B cell (primary cell): Measurements from ENCODE around the gene RER1. TPM values are rescaled to one million over a fixed set of nuclear protein-coding genes. Genes with fewer than 3 reads are reported as not detected.

Source experiments
- ATAC-seq: fragments of 200-7000 bp; cut with Tn5 transposase; one replicate; pipeline ENCODE4 v1.10.0; 2021; ENCODE audit warnings: low read depth, mild to moderate bottlenecking, moderate number of reproducible peaks, moderate library complexity
- CTCF ChIA-PET: fragments of 350-600 bp; sonication (Branson Sonifier 250); formaldehyde crosslinking; loops from one replicate; lab custom pipeline; 2021; ENCODE audit warnings: antibody characterized with exemption, inconsistent platforms; lab: Charles Lee
- POLR2A ChIA-PET: fragments of 350-600 bp; sonication (Branson Sonifier 250); formaldehyde crosslinking; loops from one replicate; lab custom pipeline; 2021; ENCODE audit warnings: antibody characterized with exemption; lab: Charles Lee
- DNase-seq: peaks from one replicate; pipeline ENCODE4 v3.0.0; 2013
- H2AFZ ChIP-seq: 2 replicates; pipeline ENCODE4 v1.6.1; 2012; ENCODE audit warnings: mild to moderate bottlenecking, low read depth, low read length; ENCODE audit not compliant: insufficient read depth, poor library complexity, severe bottlenecking
- H3K27ac ChIP-seq, 2 donors: 1 replicate in 1 of 2; 2 replicates in 1 of 2; pipeline ENCODE4 v1.5.1; 2012 to 2013; ENCODE audit warnings: low read length in 2 of 2, mild to moderate bottlenecking in 2 of 2, moderate library complexity in 1 of 2
- H3K27me3 ChIP-seq, 4 experiments: fragments of 200-600 bp in 1 of 4; sonication (generic) in 1 of 4; replicated peaks in 1 of 4; 1 replicate in 2 of 4; 2 replicates in 2 of 4; pipeline versions ENCODE4 v1.6.1 to v1.7.0; 2013 to 2016; ENCODE audit warnings: low read length in 3 of 4, mild to moderate bottlenecking in 2 of 4, mixed read lengths in 1 of 4, moderate library complexity in 1 of 4; ENCODE audit not compliant: insufficient read depth in 4 of 4, control insufficient read depth in 3 of 4; ENCODE audit errors: control extremely low read depth in 1 of 4
- H3K36me3 ChIP-seq, 2 experiments: replicated peaks in 1 of 2; 1 replicate in 1 of 2; 2 replicates in 1 of 2; pipeline versions ENCODE4 v1.6.1 to v1.7.1; 2013; ENCODE audit warnings: low read length in 1 of 2; ENCODE audit not compliant: insufficient read depth in 2 of 2, control insufficient read depth in 1 of 2; ENCODE audit errors: control extremely low read depth in 1 of 2, extremely low read depth in 1 of 2
- H3K4me1 ChIP-seq, 2 donors: fragments of 200-600 bp in 1 of 2; sonication (generic) in 1 of 2; 1 replicate in 1 of 2; 2 replicates in 1 of 2; pipeline versions ENCODE4 v1.5.1 to v1.6.1; 2013 to 2017; ENCODE audit warnings: low read length in 2 of 2; ENCODE audit not compliant: control insufficient read depth in 2 of 2, insufficient read depth in 2 of 2
- H3K4me2 ChIP-seq: replicated peaks from 2 replicates; pipeline ENCODE3; 2012; ENCODE audit warnings: mild to moderate bottlenecking, low read depth, low read length; ENCODE audit not compliant: poor library complexity, severe bottlenecking
- H3K4me3 ChIP-seq, 5 experiments: fragments of 200-600 bp in 1 of 5; sonication (generic) in 1 of 5; 1 replicate in 3 of 5; 2 replicates in 2 of 5; pipeline versions ENCODE4 v1.5.1 to v1.7.0; 2011 to 2016; ENCODE audit warnings: low read length in 4 of 5, mild to moderate bottlenecking in 4 of 5, low read depth in 2 of 5, control low read depth in 1 of 5, moderate library complexity in 1 of 5; ENCODE audit not compliant: insufficient read depth in 1 of 5; ENCODE audit errors: control extremely low read depth in 1 of 5, extremely low read depth in 1 of 5
- H3K79me2 ChIP-seq: fragments of 200-600 bp; sonication (generic); one replicate; pipeline ENCODE4 v1.6.0; 2016; ENCODE audit warnings: low read length; ENCODE audit not compliant: control insufficient read depth, insufficient read depth
- H3K9ac ChIP-seq: fragments of 200-600 bp; sonication (generic); 2 replicates; pipeline ENCODE4 v1.6.1; 2017; ENCODE audit warnings: mild to moderate bottlenecking, low read length, moderate library complexity
- H3K9me3 ChIP-seq, 3 donors: one replicate each; pipeline versions ENCODE4 v1.6.1 to v1.7.1; 2013; ENCODE audit warnings: low read length in 2 of 3; ENCODE audit not compliant: control insufficient read depth in 2 of 3, insufficient read depth in 1 of 3; ENCODE audit errors: control extremely low read depth in 1 of 3
- H4K20me1 ChIP-seq: 2 replicates; pipeline ENCODE4 v1.6.0; 2012; ENCODE audit warnings: mild to moderate bottlenecking, low read length; ENCODE audit not compliant: insufficient read depth, control insufficient read depth, poor library complexity, severe bottlenecking
- H3K27ac Mint-ChIP-seq: one replicate; pipeline ENCODE4 v1.8.0; 2021; ENCODE audit warnings: mixed read lengths
- H3K27me3 Mint-ChIP-seq: one replicate; pipeline ENCODE4 v1.8.0; 2021; ENCODE audit warnings: mixed read lengths
- H3K4me1 Mint-ChIP-seq: one replicate; pipeline ENCODE4 v1.8.0; 2021; ENCODE audit warnings: mixed read lengths
- H3K4me3 Mint-ChIP-seq: one replicate; pipeline ENCODE4 v1.8.0; 2021; ENCODE audit warnings: mixed read lengths
- H3K9me3 Mint-ChIP-seq: one replicate; pipeline ENCODE4 v1.8.0; 2022; ENCODE audit warnings: mixed read lengths; ENCODE audit not compliant: insufficient read depth
- CTCF ChIP-seq: fragments of 200-600 bp; IDR thresholded peaks from one replicate; pipeline ENCODE4 v1.8.0; 2022; ENCODE audit warnings: antibody characterized with exemption, mild to moderate bottlenecking
- EZH2 ChIP-seq: IDR thresholded peaks from 2 replicates; pipeline ENCODE4 v1.6.1; 2012; ENCODE audit warnings: borderline replicate concordance, low read depth, mild to moderate bottlenecking, moderate library complexity, low read length; ENCODE audit not compliant: insufficient read depth, poor library complexity, severe bottlenecking
- WGBS: methylation state at CpG from one replicate; pipeline ENCODE4 v1.1.5; 2013; ENCODE audit warnings: missing lambda C conversion rate; ENCODE audit not compliant: insufficient coverage; 5-methylcytosine and 5-hydroxymethylcytosine counted together
- intact Hi-C: fragments of 100-400 bp; cut with micrococcal nuclease; formaldehyde crosslinking; loops from one replicate; pipeline ENCODE4 v1.10.0; 2022
- polyA plus RNA-seq: library from polyadenylated mRNA; depleted of rRNA; stranded (reverse); fragments of >200 nt; gene quantifications from 2 replicates; pipeline ENCODE4 v1.2.3, GENCODE V29; 2012
- total RNA-seq, 2 donors: library from RNA; stranded (reverse); fragments of 120-200 nt in 1 of 2; gene quantifications; 1 replicate in 1 of 2; 2 replicates in 1 of 2; pipeline versions ENCODE4 v1.2.3 to v1.2.4, GENCODE V29; 2013 to 2022

RER1 gene
- total and polyA plus RNA-seq, 2 donors (not counting 1 experiment from before 2014, with no cell fraction given): 78.5 to 118 TPM

DNA sequence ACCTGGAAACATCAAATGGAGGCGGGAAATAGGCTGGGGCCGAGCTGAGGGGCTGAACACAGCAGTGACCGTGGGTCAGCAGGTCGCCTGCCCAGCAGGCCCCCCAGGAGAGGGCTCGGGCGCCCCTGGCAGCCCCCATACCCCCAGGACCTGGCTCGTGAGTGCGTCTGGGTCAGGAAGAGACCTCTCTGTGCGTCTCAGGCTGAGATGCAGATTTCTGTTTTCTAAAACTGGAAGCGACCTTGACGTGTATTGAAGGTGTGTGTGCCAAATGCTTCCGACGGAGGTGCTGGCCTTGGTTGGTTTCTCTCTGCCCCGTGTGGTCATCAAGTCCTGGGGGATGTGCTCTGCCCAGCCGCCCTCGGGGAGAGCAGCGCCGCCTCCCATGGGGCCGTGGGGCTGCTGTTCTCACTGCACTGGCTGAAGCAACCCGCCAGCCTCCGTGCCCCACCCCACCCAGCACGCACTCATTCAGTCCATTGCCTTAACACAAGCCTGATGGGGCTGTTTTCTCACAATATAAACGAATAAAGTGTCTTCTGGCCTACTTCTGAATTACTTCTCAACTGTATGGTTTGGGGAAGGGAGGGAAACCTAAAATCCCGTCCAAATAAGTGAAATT lies 13.4 kb downstream of the RER1 start:
- POLR2A ChIA-PET: no interaction called here
- Histone ChIP-seq H3K9ac (no peak overlapping the region), H3K27me3 (no peaks in the 10 kb centered on the region), H3K27ac (no peak overlapping the region), H2AFZ (no peak overlapping the region), H3K4me2 (no peak overlapping the region), H4K20me1 (peaks cover 51% of the 10 kb centered on the region), H3K36me3 (peaks cover 0 to 68% of the 10 kb centered on the region in 2 experiments), H3K4me3 (no peak overlapping the region), H3K9me3 (no peaks in the 10 kb centered on the region), H3K79me2 (peaks cover 24% of the 10 kb centered on the region), H3K4me1 (no peaks in the 10 kb centered on the region)
- TF ChIP-seq EZH2: no peak
- TF ChIP-seq CTCF: no peak
- intact Hi-C loops: no loop called here
- CTCF ChIA-PET: no interaction called here
- Mint-ChIP-seq H3K4me3 (no peak overlapping the region), H3K27me3 (no peaks in the 10 kb centered on the region), H3K9me3 (no peaks in the 10 kb centered on the region), H3K4me1 (no peaks in the 10 kb centered on the region), H3K27ac (no peak overlapping the region)
- DNase-seq (no peak), ATAC-seq (no peak)
- 94% methylated on average over 21 of the region's 24 CpGs for WGBS

GRCh38 chr1:2405588-2406295 lies 14.1 kb downstream of the RER1 start:
- Mint-ChIP-seq H3K4me3 (no peak overlapping the region), H3K27me3 (no peaks in the 10 kb centered on the region), H3K4me1 (peaks cover 5% of the 10 kb centered on the region), H3K9me3 (no peaks in the 10 kb centered on the region), H3K27ac (no peak overlapping the region)
- no peak overlapping the region for H2AFZ ChIP-seq
- H3K4me3 ChIP-seq: no peak overlapping the region
- no peak overlapping the region for H3K9ac ChIP-seq
- H3K27me3 ChIP-seq: no peaks in the 10 kb centered on the region
- peaks cover 24% of the 10 kb centered on the region for H3K79me2 ChIP-seq
- H3K9me3 ChIP-seq: no peaks in the 10 kb centered on the region
- no peaks in the 10 kb centered on the region for H3K4me1 ChIP-seq
- H3K36me3 ChIP-seq: peaks cover 0 to 61% of the 10 kb centered on the region in 2 experiments
- WGBS: 96% methylated on average over 28 of the region's 28 CpGs
- DNase-seq (no peak), ATAC-seq (no peak)
- TF ChIP-seq CTCF: no peak
- TF ChIP-seq EZH2: no peak
- POLR2A ChIA-PET: no interaction called here
- peaks cover 43% of the 10 kb centered on the region for H4K20me1 ChIP-seq
- CTCF ChIA-PET: no interaction called here
- intact Hi-C loops: no loop called here
- H3K4me2 ChIP-seq: no peak overlapping the region
- H3K27ac ChIP-seq: no peak overlapping the region
